Activated naive CD8-positive, alpha-beta T cell (primary cell): ENCODE results near the gene FBXO44.

Experiments
- H3K27ac Mint-ChIP-seq: one replicate; pipeline ENCODE4 v1.8.0; 2021; ENCODE audit warnings: mixed read lengths
- H3K27me3 Mint-ChIP-seq: one replicate; pipeline ENCODE4 v1.8.0; 2021; ENCODE audit warnings: mixed read lengths
- H3K36me3 Mint-ChIP-seq: one replicate; pipeline ENCODE4 v1.8.0; 2021; ENCODE audit warnings: mixed read lengths
- H3K4me1 Mint-ChIP-seq: one replicate; pipeline ENCODE4 v1.8.0; 2021; ENCODE audit warnings: low read depth, mixed read lengths
- H3K4me3 Mint-ChIP-seq: one replicate; pipeline ENCODE4 v1.8.0; 2021; ENCODE audit warnings: mild to moderate bottlenecking, mixed read lengths
- H3K9me3 Mint-ChIP-seq: one replicate; pipeline ENCODE4 v1.8.0; 2021; ENCODE audit warnings: low read depth, mixed read lengths

Gene FBXO44

GRCh38 chr1:11664336-11665065, 9.8 kb downstream of the FBXO44 start:
- Mint-ChIP-seq H3K27ac (peak overlapping the region; percentile 80), H3K27me3 (no peaks in the 10 kb centered on the region), H3K4me3 (peak overlapping the region; percentile 85), H3K36me3 (peaks cover 2% of the 10 kb centered on the region), H3K4me1 (no peaks in the 10 kb centered on the region), H3K9me3 (no peaks in the 10 kb centered on the region)

- no peak overlapping the region for H3K4me3 Mint-ChIP-seq
- H3K27me3 Mint-ChIP-seq: no peaks in the 10 kb centered on the region
- H3K4me1 Mint-ChIP-seq: no peaks in the 10 kb centered on the region
- H3K9me3 Mint-ChIP-seq: no peaks in the 10 kb centered on the region
- no peaks in the 10 kb centered on the region for H3K36me3 Mint-ChIP-seq
- no peak overlapping the region for H3K27ac Mint-ChIP-seq
Measured at GRCh38 chr1:11668516-11668915, 13.8 kb downstream of the FBXO44 start.

- no peaks in the 10 kb centered on the region for H3K27me3 Mint-ChIP-seq
- H3K9me3 Mint-ChIP-seq: no peaks in the 10 kb centered on the region
- H3K27ac Mint-ChIP-seq: no peak overlapping the region
- no peaks in the 10 kb centered on the region for H3K4me1 Mint-ChIP-seq
- no peaks in the 10 kb centered on the region for H3K36me3 Mint-ChIP-seq
- H3K4me3 Mint-ChIP-seq: no peak overlapping the region
Measured at GRCh38 chr1:11670747-11671146, 16.1 kb downstream of the FBXO44 start.

GRCh38 chr1:11671205-11671543, 16.5 kb downstream of the FBXO44 start:
- no peaks in the 10 kb centered on the region for H3K36me3 Mint-ChIP-seq
- no peak overlapping the region for H3K27ac Mint-ChIP-seq
- no peak overlapping the region for H3K4me3 Mint-ChIP-seq
- no peaks in the 10 kb centered on the region for H3K27me3 Mint-ChIP-seq
- H3K9me3 Mint-ChIP-seq: no peaks in the 10 kb centered on the region
- no peaks in the 10 kb centered on the region for H3K4me1 Mint-ChIP-seq

GRCh38 chr1:11671544-11672286, 17.0 kb downstream of the FBXO44 start:
- H3K36me3 Mint-ChIP-seq: no peaks in the 10 kb centered on the region
- no peaks in the 10 kb centered on the region for H3K4me1 Mint-ChIP-seq
- H3K27ac Mint-ChIP-seq: no peak overlapping the region
- no peaks in the 10 kb centered on the region for H3K27me3 Mint-ChIP-seq
- H3K4me3 Mint-ChIP-seq: no peak overlapping the region
- no peaks in the 10 kb centered on the region for H3K9me3 Mint-ChIP-seq

- H3K9me3 Mint-ChIP-seq: no peaks in the 10 kb centered on the region
- H3K27ac Mint-ChIP-seq: no peak overlapping the region
- H3K4me3 Mint-ChIP-seq: no peak overlapping the region
- H3K27me3 Mint-ChIP-seq: no peaks in the 10 kb centered on the region
- no peaks in the 10 kb centered on the region for H3K36me3 Mint-ChIP-seq
- no peaks in the 10 kb centered on the region for H3K4me1 Mint-ChIP-seq
Measured at GRCh38 chr1:11673089-11673769, 18.6 kb downstream of the FBXO44 start.

- H3K27me3 Mint-ChIP-seq: no peaks in the 10 kb centered on the region
- no peaks in the 10 kb centered on the region for H3K36me3 Mint-ChIP-seq
- H3K4me3 Mint-ChIP-seq: no peak overlapping the region
- no peaks in the 10 kb centered on the region for H3K9me3 Mint-ChIP-seq
- no peak overlapping the region for H3K27ac Mint-ChIP-seq
- peaks cover 7% of the 10 kb centered on the region for H3K4me1 Mint-ChIP-seq
Measured at GRCh38 chr1:11674488-11674887, 19.8 kb downstream of the FBXO44 start.

- H3K9me3 Mint-ChIP-seq: no peaks in the 10 kb centered on the region
- H3K4me3 Mint-ChIP-seq: no peak overlapping the region
- H3K27ac Mint-ChIP-seq: no peak overlapping the region
- no peaks in the 10 kb centered on the region for H3K36me3 Mint-ChIP-seq
- no peaks in the 10 kb centered on the region for H3K27me3 Mint-ChIP-seq
- H3K4me1 Mint-ChIP-seq: peaks cover 11% of the 10 kb centered on the region
Measured at GRCh38 chr1:11675325-11675724, 20.6 kb downstream of the FBXO44 start.

GRCh38 chr1:11676386-11677103, 21.9 kb downstream of the FBXO44 start:
- no peak overlapping the region for H3K4me3 Mint-ChIP-seq
- H3K4me1 Mint-ChIP-seq: peaks cover 13% of the 10 kb centered on the region
- H3K36me3 Mint-ChIP-seq: no peaks in the 10 kb centered on the region
- H3K9me3 Mint-ChIP-seq: no peaks in the 10 kb centered on the region
- no peaks in the 10 kb centered on the region for H3K27me3 Mint-ChIP-seq
- no peak overlapping the region for H3K27ac Mint-ChIP-seq

GRCh38 chr1:11678442-11678841, 23.8 kb downstream of the FBXO44 start:
- Mint-ChIP-seq H3K27me3 (no peaks in the 10 kb centered on the region), H3K4me3 (peak overlapping the region; percentile 44), H3K9me3 (no peaks in the 10 kb centered on the region), H3K27ac (no peak overlapping the region), H3K4me1 (peaks cover 17% of the 10 kb centered on the region), H3K36me3 (no peaks in the 10 kb centered on the region)

GRCh38 chr1:11680270-11681070, 25.8 kb downstream of the FBXO44 start:
- H3K9me3 Mint-ChIP-seq: no peaks in the 10 kb centered on the region
- H3K36me3 Mint-ChIP-seq: no peaks in the 10 kb centered on the region
- H3K27me3 Mint-ChIP-seq: no peaks in the 10 kb centered on the region
- peak overlapping the region; percentile 88 for H3K4me3 Mint-ChIP-seq
- no peak overlapping the region for H3K27ac Mint-ChIP-seq
- H3K4me1 Mint-ChIP-seq: peaks cover 17% of the 10 kb centered on the region

GRCh38 chr1:11681071-11681771, 26.5 kb downstream of the FBXO44 start, which contains the start of gene MAD2L2:
Gene MAD2L2, minus strand, starts transcription at chr1:11681148. Its CDS starts 547 bp downstream, at chr1:11680601.
- no peaks in the 10 kb centered on the region for H3K27me3 Mint-ChIP-seq
- no peaks in the 10 kb centered on the region for H3K36me3 Mint-ChIP-seq

GRCh38 chr1:11682287-11682771, 27.7 kb downstream of the FBXO44 start:
- Mint-ChIP-seq H3K4me3 (peak overlapping the region; percentile 58), H3K9me3 (no peaks in the 10 kb centered on the region), H3K4me1 (peaks cover 17% of the 10 kb centered on the region), H3K27me3 (no peaks in the 10 kb centered on the region), H3K27ac (no peak overlapping the region), H3K36me3 (no peaks in the 10 kb centered on the region)

More at GRCh38 chr1:11681071-11681771, 26.5 kb downstream of the FBXO44 start, which contains the start of gene MAD2L2:
- Mint-ChIP-seq H3K4me1 (peaks cover 17% of the 10 kb centered on the region), H3K27ac (peak within 1 kb of the TSS; percentile 93), H3K9me3 (no peaks in the 10 kb centered on the region), H3K4me3 (peak within 1 kb of the TSS; percentile 94)
